Measurements from ENCODE around the gene PCP4. TPM values are rescaled to one million over a fixed set of nuclear protein-coding genes. Genes with fewer than 3 reads are reported as not detected.

Gene PCP4
- total RNA-seq, 1 donor from 2014 or later, result 1.0 TPM

GRCh38 chr21:39965026-39965425, 97.8 kb downstream of the PCP4 start:
- no peak for ATAC-seq
- no peak overlapping the region for H3K27ac ChIP-seq
- intact Hi-C loops (cut with DNase I), result no loop called here
- no peak for DNase-seq
- no peak for TF ChIP-seq CTCF (IDR thresholded peaks at IDR 0.05)
- H3K4me3 ChIP-seq, result no peak overlapping the region
- H3K27me3 ChIP-seq, result no peaks in the 10 kb centered on the region
- no peaks in the 10 kb centered on the region for H3K9me3 ChIP-seq
- H3K4me1 ChIP-seq, result no peaks in the 10 kb centered on the region
- no peaks in the 10 kb centered on the region for H3K36me3 ChIP-seq

GRCh38 chr21:39966786-39967185, 99.5 kb downstream of the PCP4 start:
- H3K27ac ChIP-seq, result no peak overlapping the region
- no peak overlapping the region for H3K4me3 ChIP-seq
- no peak for TF ChIP-seq CTCF (IDR thresholded peaks at IDR 0.05)
- no peaks in the 10 kb centered on the region for H3K36me3 ChIP-seq
- no peaks in the 10 kb centered on the region for H3K9me3 ChIP-seq
- DNase-seq, result no peak
- intact Hi-C loops (cut with DNase I), result no loop called here
- H3K4me1 ChIP-seq, result no peaks in the 10 kb centered on the region
- H3K27me3 ChIP-seq, result no peaks in the 10 kb centered on the region
- ATAC-seq, result no peak

- no peaks in the 10 kb centered on the region for H3K9me3 ChIP-seq
- no peak for TF ChIP-seq CTCF (IDR thresholded peaks at IDR 0.05)
- no peaks in the 10 kb centered on the region for H3K36me3 ChIP-seq
- H3K27ac ChIP-seq, result no peak overlapping the region
- intact Hi-C loops (cut with DNase I), result no loop called here
- ATAC-seq (no peak), DNase-seq (no peak)
- no peak overlapping the region for H3K4me3 ChIP-seq
- no peaks in the 10 kb centered on the region for H3K27me3 ChIP-seq
- H3K4me1 ChIP-seq, result no peaks in the 10 kb centered on the region
Observed at GRCh38 chr21:39968010-39968409, 100.8 kb downstream of the PCP4 start.

GRCh38 chr21:39969691-39970364, 102.6 kb downstream of the PCP4 start:
- TF ChIP-seq CTCF (IDR thresholded peaks at IDR 0.05), result no peak
- intact Hi-C loops (cut with DNase I), result no loop called here
- Histone ChIP-seq H3K27ac (no peak overlapping the region), H3K27me3 (no peaks in the 10 kb centered on the region), H3K9me3 (no peaks in the 10 kb centered on the region), H3K4me1 (no peaks in the 10 kb centered on the region), H3K36me3 (no peaks in the 10 kb centered on the region), H3K4me3 (no peak overlapping the region)
- DNase-seq, result no peak
- no peak for ATAC-seq

- ATAC-seq (no peak), DNase-seq (no peak)
- Histone ChIP-seq H3K27ac (no peak overlapping the region), H3K27me3 (no peaks in the 10 kb centered on the region), H3K4me1 (no peaks in the 10 kb centered on the region), H3K36me3 (no peaks in the 10 kb centered on the region), H3K9me3 (no peaks in the 10 kb centered on the region), H3K4me3 (no peak overlapping the region)
- intact Hi-C loops (cut with DNase I), result no loop called here
- no peak for TF ChIP-seq CTCF (IDR thresholded peaks at IDR 0.05)
Observed at GRCh38 chr21:39971956-39972355, 104.7 kb downstream of the PCP4 start.

- DNase-seq (no peak), ATAC-seq (no peak)
- no peaks in the 10 kb centered on the region for H3K4me1 ChIP-seq
- H3K9me3 ChIP-seq, result no peaks in the 10 kb centered on the region
- H3K27me3 ChIP-seq, result no peaks in the 10 kb centered on the region
- TF ChIP-seq CTCF (IDR thresholded peaks at IDR 0.05), result no peak
- intact Hi-C loops (cut with DNase I), result no loop called here
- H3K27ac ChIP-seq, result no peak overlapping the region
- H3K4me3 ChIP-seq, result no peak overlapping the region
- no peaks in the 10 kb centered on the region for H3K36me3 ChIP-seq
Observed at GRCh38 chr21:39972471-39972870, 105.2 kb downstream of the PCP4 start.

All from upper lobe of right lung (tissue), 1 donor.